HCT116 (cell line): ENCODE data around the gene HDGFL1.

Source experiments
- ELF1 ChIP-seq: IDR thresholded peaks from 2 replicates; pipeline ENCODE4 v1.6.1; 2012; ENCODE audit warnings: low read depth, borderline replicate concordance
- EZH2 ChIP-seq: fragments of 200-600 bp; sonication (generic); IDR thresholded peaks from 2 replicates; pipeline ENCODE4 v1.6.1; 2017; ENCODE audit warnings: antibody characterized with exemption, mixed run types
- EZH2phosphoT487 ChIP-seq: fragments of 200-600 bp; IDR thresholded peaks from 2 replicates; pipeline ENCODE4 v1.6.1; 2018; ENCODE audit warnings: antibody characterized with exemption, borderline replicate concordance
- JUND ChIP-seq: IDR thresholded peaks from 2 replicates; pipeline ENCODE4 v1.6.1; 2012
- POLR2A ChIP-seq: IDR thresholded peaks from 2 replicates; pipeline ENCODE4 v1.7.0; 2011; ENCODE audit warnings: borderline replicate concordance; ENCODE audit not compliant: insufficient read depth, insufficient read length; ENCODE audit errors: extremely low read depth
- POLR2AphosphoS5 ChIP-seq: IDR thresholded peaks from 2 replicates; pipeline ENCODE4 v1.6.1; 2011; ENCODE audit warnings: mild to moderate bottlenecking, low read depth, low read length, moderate library complexity
- REST ChIP-seq: IDR thresholded peaks from 2 replicates; pipeline ENCODE4 v1.6.1; 2012; ENCODE audit warnings: low read depth
- YY1 ChIP-seq: IDR thresholded peaks from 2 replicates; pipeline ENCODE4 v1.6.1; 2011; ENCODE audit warnings: low read length, low read depth, moderate library complexity, mild to moderate bottlenecking; ENCODE audit not compliant: insufficient replicate concordance; ENCODE audit errors: extremely low read depth
- ZFX ChIP-seq: fragments of 450-650 bp; IDR thresholded peaks from 2 replicates; pipeline ENCODE4 v1.6.1; 2017
- TF ChIP-seq, protein P1 (sequence below), 3 experiments: fragments of 200-600 bp in 1 of 3; sonication (generic) in 1 of 3; IDR thresholded peaks in 2 of 3; conservative IDR thresholded peaks in 1 of 3; 2 replicates each; pipeline ENCODE4 v1.5.1; 2012 to 2017; ENCODE audit warnings: low read depth in 2 of 3, low read length in 2 of 3, antibody characterized with exemption in 1 of 3, borderline replicate concordance in 1 of 3, control low read depth in 1 of 3, mild to moderate bottlenecking in 1 of 3, mixed read lengths in 1 of 3, mixed run types in 1 of 3, moderate library complexity in 1 of 3; ENCODE audit not compliant: insufficient read depth in 1 of 3

GRCh38 chr6:22568854-22569253 lies 512 bp upstream of the HDGFL1 start:
- TF ChIP-seq EZH2phosphoT487: no peak
- TF ChIP-seq EZH2: no peak
- TF ChIP-seq, protein P1, sequence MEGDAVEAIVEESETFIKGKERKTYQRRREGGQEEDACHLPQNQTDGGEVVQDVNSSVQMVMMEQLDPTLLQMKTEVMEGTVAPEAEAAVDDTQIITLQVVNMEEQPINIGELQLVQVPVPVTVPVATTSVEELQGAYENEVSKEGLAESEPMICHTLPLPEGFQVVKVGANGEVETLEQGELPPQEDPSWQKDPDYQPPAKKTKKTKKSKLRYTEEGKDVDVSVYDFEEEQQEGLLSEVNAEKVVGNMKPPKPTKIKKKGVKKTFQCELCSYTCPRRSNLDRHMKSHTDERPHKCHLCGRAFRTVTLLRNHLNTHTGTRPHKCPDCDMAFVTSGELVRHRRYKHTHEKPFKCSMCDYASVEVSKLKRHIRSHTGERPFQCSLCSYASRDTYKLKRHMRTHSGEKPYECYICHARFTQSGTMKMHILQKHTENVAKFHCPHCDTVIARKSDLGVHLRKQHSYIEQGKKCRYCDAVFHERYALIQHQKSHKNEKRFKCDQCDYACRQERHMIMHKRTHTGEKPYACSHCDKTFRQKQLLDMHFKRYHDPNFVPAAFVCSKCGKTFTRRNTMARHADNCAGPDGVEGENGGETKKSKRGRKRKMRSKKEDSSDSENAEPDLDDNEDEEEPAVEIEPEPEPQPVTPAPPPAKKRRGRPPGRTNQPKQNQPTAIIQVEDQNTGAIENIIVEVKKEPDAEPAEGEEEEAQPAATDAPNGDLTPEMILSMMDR (IDR thresholded peaks at IDR 0.05 in 2 of 3, conservative IDR thresholded peaks at IDR 0.05 in 1 of 3; ENCODE audit: borderline replicate concordance in 1 of 3, insufficient read depth in 1 of 3, low read depth in 2 of 3, low read length in 2 of 3): no peak
- TF ChIP-seq POLR2A: no peak
- no peak for TF ChIP-seq JUND
- no peak for TF ChIP-seq ELF1
- no peak for TF ChIP-seq POLR2AphosphoS5
- no peak for TF ChIP-seq ZFX
- no peak for TF ChIP-seq YY1
- TF ChIP-seq REST: no peak
